Stimulated activated CD4-positive, alpha-beta T cell treated with anti-CD3 and anti-CD28 coated beads, Interleukin-12 subunit alpha, Interleukin-12 subunit beta, amount 100 ng/mL, for 24 hours (primary cell): ENCODE data around the gene PRM1.

ENCODE experiments used
- DNase-seq, 2 experiments: peaks; one replicate each; pipeline ENCODE4 v3.0.0-alpha.2; 2020; ENCODE audit warnings: low read depth in 2 of 2

Gene PRM1

GRCh38 chr16:11236461-11237254 lies 44.5 kb downstream of the PRM1 start:
- DNase-seq: no peak

DNA sequence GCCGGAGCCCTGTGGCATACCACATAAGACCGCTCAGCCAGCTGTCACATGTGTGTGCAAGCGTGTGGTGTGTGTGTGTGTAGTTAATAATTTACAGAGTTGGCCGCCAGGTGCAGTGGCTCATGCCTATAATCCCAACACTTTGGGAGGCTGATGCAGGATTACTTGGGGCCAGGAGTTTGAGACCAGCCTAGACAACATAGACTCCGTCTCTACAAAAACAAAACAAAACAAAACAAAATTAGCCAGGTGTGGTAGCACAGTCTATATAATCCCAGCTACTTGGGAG lies 45.5 kb downstream of the PRM1 start:
- DNase-seq: no peak

GRCh38 chr16:11234884-11235702 lies 46.0 kb downstream of the PRM1 start:
- no peak for DNase-seq

DNA sequence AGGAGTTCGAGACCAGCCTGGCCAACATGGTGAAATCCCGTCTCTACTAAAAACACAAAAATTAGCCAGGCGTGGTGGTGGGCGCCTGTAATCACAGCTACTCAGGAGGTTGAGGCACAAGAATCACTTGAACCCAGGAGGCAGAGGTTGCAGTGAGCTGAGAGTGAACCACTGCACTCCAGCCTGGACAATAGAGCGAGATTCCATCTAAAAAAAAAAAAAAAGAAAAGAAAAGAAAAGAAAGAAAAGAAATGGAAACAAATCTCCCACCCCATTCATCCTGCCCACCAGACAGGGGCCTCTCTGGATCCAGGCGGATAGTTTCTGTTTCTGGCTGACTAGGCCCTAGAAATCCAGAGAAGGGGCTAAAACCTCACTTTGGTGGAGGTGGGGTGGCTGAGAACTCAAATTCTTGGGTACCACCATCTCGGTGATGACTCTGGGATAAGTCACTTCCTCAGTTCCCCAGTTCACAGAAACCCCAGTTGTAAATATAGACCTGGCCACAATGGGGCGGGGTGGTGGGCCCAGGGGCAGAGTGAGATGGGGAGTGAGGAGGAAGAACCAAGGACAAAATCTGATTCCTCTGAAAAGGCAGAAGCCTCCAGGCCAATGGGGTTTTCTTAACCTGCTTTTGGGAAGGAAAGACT lies 47.3 kb downstream of the PRM1 start:
- peak in 1 of 2 experiments; percentile 82 for DNase-seq

GRCh38 chr16:11232852-11233726 lies 48.0 kb downstream of the PRM1 start:
- DNase-seq: peak; percentile 81 to 90

GRCh38 chr16:11232302-11232851 lies 48.8 kb downstream of the PRM1 start:
- DNase-seq: no peak

DNA sequence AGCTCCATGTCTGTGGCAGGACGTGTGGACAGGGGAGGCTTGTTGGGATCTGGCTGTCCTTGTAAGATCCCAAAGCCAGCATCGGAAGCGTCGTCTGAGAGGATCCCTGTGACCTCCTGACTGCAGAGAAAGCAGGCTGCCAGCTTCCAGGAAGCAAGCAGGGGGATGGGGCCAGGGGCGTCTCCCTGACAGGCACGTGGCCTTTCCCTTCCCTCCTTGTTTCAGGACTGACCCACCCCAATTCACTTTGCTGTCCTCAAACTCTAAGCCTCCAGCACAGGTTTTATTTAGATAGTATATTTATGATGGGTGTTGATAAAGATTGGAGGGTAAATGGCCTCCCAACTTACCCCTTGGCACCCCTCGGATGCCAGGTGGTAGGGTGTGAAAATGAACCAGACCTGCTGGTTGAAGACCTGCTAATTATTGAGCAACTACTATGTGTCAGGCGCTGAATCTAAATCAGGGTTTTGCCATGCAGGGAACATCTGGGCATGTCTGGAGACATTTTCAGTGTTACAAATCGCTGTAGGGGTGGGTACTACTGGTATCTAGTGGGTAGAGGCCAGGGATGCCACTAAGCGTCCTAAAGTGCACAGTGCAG lies 49.7 kb downstream of the PRM1 start:
- DNase-seq: no peak
